Measurements from ENCODE around the gene ENTPD8.

ENTPD8 gene

DNA sequence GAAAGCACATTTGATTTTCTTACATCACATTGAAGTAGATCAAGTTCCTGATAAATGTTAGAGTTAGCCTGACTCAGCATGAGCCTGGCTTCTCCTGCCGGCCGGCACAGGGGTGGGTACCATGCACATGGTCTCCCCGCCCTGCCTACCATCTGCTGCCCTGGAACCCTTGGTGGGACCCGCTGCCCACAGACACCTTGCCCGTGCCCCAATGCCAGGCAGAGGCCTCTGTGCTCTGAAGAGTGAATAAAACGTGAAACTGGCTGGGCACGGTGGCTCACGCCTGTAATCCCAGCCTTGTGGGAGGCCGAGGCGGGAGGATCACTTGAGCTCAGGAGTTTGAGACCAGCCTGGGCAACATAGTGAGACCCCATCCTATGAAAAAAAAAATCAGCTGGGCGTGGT, 35.5 kb downstream of the ENTPD8 start:
- TF ChIP-seq, protein P1, sequence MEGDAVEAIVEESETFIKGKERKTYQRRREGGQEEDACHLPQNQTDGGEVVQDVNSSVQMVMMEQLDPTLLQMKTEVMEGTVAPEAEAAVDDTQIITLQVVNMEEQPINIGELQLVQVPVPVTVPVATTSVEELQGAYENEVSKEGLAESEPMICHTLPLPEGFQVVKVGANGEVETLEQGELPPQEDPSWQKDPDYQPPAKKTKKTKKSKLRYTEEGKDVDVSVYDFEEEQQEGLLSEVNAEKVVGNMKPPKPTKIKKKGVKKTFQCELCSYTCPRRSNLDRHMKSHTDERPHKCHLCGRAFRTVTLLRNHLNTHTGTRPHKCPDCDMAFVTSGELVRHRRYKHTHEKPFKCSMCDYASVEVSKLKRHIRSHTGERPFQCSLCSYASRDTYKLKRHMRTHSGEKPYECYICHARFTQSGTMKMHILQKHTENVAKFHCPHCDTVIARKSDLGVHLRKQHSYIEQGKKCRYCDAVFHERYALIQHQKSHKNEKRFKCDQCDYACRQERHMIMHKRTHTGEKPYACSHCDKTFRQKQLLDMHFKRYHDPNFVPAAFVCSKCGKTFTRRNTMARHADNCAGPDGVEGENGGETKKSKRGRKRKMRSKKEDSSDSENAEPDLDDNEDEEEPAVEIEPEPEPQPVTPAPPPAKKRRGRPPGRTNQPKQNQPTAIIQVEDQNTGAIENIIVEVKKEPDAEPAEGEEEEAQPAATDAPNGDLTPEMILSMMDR (IDR thresholded peaks at IDR 0.05; ENCODE audit: insufficient read depth, low read depth, low read length, missing control alignments): no peak
- no peak for DNase-seq (ENCODE audit: low read depth)
- H3K4me3 ChIP-seq (ENCODE audit: low read length): no peak overlapping the region

DNA sequence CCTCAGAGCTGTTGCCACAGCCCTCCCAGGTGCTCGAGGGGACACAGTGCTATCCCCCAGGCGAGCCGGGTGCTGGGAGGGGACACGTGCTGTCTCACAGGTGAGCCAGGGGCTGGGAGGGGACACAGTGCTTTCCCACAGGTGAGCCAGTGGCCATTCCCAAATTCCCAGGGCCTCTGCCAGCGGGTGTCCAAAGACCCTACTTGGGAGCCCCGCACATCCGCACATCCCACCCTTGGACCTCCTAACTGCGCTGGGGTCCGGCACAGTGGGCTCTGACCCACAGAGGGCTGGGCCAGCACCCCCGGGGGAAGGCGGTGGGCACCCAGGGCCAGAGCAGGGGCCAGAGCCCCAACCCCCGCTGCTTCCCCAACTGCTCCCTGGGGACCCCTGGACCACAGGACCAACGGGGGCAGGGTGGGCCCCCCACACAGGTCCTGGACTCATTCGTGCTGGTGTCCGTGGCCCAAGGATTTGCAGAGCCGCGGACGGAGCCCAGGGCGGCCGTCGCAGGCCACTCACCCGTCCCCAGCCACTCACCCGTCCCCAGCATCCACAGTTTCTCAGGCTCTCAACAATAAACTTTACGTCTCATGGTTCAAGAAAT, 36.1 kb downstream of the ENTPD8 start:
- no peak overlapping the region for H3K4me3 ChIP-seq (ENCODE audit: low read length)
- TF ChIP-seq, protein P1 (IDR thresholded peaks at IDR 0.05; ENCODE audit: insufficient read depth, low read depth, low read length, missing control alignments): no peak

DNA sequence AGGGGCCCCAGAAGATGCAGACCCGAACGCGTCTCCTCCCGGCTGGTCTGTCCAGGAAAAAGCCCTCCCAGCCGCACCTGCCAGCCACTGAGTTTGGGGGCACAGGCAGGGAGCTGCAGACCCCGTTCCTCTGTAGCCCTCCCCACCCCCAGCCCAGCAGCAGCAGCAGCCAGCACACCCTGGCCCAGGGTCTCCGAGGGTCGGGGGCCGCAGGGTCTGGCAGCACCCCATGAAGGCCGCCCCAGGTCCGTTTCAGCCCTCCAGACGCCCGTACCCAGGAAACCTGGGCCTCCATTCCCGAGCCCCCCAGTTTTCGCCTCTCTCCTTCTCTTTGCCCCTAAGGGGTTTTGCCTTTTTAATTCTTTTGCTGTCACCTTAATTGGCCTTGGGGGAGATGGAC, 37.9 kb downstream of the ENTPD8 start:
- no peak for DNase-seq (ENCODE audit: low read depth)
- no peak overlapping the region for H3K4me3 ChIP-seq (ENCODE audit: low read length)
- TF ChIP-seq, protein P1 (IDR thresholded peaks at IDR 0.05; ENCODE audit: insufficient read depth, low read depth, low read length, missing control alignments): no peak

More for the DNA sequence above, 36.1 kb downstream of the ENTPD8 start:
- no peak for DNase-seq (ENCODE audit: low read depth)

DNA sequence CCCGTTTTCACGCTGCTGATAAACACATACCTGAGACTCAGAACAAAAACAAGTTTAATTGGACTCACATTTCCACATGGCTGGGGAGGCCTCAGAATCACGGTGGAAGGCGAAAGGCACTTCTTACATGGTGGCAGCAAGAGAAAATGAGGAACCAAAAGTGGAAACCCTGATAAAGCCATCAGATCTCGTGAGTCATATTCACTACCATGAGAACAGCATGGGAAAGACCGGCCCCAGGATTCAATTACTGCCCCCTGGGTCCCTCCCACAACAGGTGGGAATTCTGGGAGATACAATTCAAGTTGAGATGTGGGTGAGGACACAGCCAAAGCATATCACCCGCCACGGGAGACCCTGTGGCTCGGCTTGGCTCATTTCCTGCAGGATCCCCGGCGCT, 38.4 kb downstream of the ENTPD8 start:
- TF ChIP-seq, protein P1 (IDR thresholded peaks at IDR 0.05; ENCODE audit: insufficient read depth, low read depth, low read length, missing control alignments): no peak

DNA sequence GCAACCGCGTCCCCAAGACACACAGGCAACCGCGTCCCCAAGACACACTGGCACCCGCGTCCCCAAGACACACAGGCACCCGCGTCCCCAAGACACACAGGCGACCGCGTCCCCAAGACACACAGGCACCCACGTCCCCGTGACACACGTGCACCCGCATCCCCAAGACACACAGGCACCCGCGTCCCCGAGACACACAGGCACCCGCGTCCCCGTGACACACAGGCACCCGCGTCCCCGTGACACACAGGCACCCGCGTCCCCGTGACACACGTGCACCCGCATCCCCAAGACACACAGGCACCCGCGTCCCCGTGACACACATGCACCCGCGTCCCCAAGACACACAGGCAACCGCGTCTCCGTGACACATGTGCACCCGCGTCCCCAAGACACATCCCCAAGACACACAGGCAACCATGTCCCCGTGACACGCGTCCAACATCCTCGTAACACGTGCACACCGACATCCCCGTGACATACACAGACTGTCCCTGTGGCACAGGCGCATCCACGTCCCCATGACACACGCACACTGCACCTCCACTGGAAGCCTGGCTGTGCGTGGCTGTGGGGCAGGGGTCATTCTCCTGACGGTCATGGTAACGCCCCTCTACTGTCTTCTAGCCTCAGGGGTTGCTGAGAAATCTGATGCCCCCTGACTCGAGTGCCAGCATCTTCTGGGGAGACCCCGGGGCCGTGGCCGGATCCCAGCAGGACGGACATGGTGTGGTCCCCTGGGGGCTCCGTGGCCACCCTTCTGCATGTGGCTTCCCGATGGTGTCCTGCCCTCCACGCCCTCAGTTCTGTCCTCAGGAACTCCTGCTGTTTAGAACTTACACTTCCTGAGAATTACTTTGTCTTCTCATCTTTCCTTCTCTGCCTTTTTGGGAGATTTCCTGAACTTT, 42.3 kb downstream of the ENTPD8 start:
- no peak for DNase-seq (ENCODE audit: low read depth)
- TF ChIP-seq, protein P1 (IDR thresholded peaks at IDR 0.05; ENCODE audit: insufficient read depth, low read depth, low read length, missing control alignments): no peak
- H3K4me3 ChIP-seq (ENCODE audit: low read length): no peak overlapping the region

More for the DNA sequence above, 38.4 kb downstream of the ENTPD8 start:
- DNase-seq (ENCODE audit: low read depth): no peak
- no peak overlapping the region for H3K4me3 ChIP-seq (ENCODE audit: low read length)

DNA sequence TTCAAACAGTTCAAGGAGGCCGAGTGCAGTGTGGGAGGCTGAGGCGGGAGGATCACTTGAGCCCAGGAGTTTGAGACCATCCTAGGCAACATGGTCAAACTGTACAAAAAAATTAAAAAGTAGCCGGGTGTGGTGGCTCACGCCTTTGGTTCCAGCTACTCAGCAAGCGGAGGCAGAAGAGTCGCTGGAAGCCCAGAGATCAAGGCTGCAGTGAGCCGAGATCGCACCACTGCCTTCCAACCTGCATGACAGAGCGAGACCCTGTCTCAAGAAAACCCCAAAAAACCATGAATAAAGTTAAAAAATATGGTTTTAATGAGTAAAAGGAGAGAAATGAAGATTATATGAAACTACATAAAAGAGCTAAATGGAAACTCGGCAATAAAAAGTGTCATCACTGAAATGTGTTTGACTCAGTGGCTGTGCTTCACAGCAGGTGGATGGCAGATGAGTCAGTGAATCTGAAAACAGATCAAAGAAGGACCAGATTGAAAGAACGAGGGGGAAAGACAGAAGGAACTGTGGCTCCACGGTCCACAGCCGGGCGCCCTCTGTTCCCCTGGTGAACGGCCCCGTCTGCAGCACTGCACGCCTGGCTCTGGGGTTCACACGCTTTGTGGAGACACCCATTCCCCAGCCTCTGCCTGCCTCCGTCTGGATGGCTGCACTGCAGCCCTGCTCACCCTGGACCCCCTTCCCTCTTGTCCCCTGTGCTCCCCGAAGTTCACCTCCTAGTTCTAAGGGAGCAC, 43.3 kb downstream of the ENTPD8 start:
- DNase-seq (ENCODE audit: low read depth): no peak
- no peak overlapping the region for H3K4me3 ChIP-seq (ENCODE audit: low read length)

More for the DNA sequence above, 43.3 kb downstream of the ENTPD8 start:
- TF ChIP-seq, protein P1 (IDR thresholded peaks at IDR 0.05; ENCODE audit: insufficient read depth, low read depth, low read length, missing control alignments): no peak
